Activated CD8-positive, alpha-beta memory T cell treated with anti-CD3 and anti-CD28 coated beads, Interleukin-2, amount 50 U/mL, for 4 hours (primary cell): ENCODE results near the gene CD68.
"Not testable (repeated sequence)": the region's sequence is repeated elsewhere in the genome, so short reads cannot be mapped to it uniquely, and the experiment has no call there.

Source experiments
- DNase-seq: peaks from one replicate; pipeline ENCODE4 v3.0.0-alpha.2; 2020

Gene CD68

DNA sequence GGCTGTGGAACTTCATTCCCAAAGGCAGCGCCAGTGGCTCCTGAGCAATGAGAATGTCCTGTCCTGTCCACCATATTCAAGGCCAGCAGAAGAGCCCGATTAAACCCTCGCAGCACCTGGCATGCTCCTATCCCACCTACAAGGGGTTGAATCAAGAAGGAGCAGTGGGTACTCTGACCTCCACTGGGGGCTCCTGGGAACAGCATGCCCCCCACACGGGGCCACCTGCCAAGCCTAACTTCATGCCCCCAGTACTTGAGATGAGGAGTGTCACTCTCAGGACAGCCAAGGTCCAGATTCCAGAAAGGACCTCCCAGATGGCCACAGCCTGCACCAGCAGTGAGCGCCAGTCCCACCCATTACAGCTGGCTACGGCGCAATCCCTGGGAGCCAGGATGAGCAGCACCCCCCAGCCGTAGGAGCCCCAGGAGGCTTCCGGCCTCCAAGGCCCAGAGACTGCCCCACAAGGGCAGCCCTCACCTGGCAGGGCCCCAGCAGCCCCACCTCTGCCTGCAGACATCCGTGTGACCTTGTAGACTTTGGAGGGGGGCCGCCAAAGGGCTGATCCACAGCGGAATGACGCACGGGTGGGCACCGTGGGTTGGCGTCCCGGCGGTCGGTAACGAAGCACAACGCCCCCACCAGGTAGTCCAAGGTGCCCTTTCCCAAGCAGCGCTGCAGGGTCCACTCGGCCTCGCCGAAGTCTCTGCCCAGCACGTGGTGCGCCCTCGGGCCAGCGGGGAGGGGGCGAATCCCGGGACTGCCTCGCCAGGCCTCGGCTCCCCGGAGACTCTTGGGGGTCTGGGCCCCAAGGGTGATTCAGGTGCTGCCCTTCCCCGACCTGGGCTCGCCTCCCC lies 3.2 kb downstream of the CD68 start:
- no peak for DNase-seq

DNA sequence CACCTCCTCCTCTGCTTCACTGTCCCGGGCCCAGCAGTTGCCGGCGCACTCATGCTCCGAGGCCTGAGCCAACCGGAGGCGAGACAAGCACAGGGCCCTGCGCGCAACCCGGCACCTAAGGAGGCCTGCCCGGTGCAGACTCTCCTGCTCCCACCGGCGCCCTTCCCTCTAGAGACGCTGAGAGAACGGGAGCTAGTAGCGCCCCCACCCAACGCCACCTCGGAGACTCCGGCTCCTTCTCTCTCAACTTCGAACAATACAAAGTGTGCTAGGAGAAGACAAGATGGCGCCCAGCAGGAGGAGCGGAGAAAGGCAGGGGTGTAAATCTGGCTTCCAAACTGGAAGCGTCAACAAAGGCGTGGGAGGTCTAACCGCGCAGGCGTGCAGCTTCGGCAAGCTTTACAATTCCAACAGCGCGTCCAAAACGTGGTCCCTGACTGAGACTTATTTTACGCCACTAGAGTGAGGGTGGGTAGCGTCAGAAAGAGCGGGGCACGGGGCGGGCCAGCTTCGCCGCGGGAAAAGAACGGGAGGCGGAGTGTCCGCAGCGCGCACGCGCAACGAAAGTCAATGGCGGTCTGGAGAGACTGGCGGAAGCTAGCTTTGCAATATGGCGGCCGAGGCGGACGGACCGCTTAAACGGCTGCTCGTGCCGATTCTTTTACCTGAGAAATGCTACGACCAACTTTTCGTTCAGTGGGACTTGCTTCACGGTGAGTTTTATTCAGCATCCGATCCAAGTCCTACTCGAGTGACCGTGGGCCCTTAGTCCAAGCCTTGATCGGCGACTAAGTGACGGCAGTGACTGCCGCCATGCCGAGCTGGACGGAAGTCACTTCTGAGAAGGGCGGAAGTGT lies 4.0 kb downstream of the CD68 start, which contains the start of gene MPDU1:
Gene MPDU1, plus strand, starts transcription at position 600 of the 857 bp plus-strand sequence. Its CDS starts 11 bp downstream, at position 611.
- DNase-seq = peak; percentile 93

DNA sequence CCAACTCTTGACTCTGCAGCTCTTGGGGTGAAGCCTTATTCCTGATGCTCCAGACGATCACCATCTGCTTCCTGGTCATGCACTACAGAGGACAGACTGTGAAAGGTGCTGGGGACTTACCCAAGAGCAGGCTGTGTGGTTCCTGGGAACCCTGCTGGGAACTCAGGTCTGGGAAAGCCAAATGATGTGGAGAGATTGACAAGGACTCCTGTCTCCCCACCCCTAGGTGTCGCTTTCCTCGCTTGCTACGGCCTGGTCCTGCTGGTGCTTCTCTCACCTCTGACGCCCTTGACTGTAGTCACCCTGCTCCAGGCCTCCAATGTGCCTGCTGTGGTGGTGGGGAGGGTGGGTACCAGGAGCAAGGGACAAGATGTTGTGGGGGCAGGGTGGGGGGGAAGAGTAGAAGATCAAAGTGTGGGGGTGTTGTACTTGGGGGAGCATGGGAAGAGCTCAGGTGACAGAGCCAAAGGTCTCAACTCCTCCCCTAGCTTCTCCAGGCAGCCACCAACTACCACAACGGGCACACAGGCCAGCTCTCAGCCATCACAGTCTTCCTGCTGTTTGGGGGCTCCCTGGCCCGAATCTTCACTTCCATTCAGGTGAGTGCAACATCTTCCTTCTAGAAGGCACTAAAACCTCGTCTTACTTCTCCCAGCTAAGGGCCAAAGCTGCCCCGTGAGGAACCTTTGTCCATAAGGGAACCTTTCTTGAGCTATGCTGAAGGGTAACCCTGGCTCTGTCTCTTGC lies 7.4 kb downstream of the CD68 start:
- no peak for DNase-seq

DNA sequence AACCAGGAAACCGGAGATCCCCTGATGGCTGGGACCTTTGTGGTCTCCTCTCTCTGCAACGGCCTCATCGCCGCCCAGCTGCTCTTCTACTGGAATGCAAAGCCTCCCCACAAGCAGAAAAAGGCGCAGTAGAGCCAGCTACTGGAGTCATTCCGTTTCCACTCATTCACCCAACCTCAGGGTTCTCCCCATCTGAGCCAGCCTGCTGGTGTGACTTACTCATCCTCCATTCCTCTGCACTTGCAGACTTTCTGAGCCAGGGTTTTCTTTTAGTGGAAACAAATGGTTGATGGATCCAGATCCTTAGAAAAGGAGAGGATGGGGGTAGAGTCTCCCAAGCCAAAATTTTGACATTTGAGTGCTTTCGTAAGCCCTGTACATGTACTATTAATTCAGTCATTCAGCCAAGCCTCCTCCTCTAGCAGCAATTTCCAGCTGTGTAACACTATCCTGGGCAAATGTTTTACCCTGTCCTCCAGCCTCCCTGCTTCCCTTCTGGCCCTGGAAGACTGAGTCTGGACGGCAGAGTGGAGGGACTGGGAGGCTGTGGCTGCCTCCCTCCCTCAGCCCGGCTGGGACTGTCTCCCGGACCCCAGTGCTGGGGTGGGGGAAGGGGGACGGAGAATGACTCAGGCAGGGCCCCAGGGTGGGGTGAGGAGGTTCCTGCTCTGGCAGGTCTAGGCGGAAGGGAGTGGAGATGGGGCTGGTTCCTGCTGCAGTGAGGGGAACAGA lies 8.1 kb downstream of the CD68 start:
- DNase-seq = no peak

DNA sequence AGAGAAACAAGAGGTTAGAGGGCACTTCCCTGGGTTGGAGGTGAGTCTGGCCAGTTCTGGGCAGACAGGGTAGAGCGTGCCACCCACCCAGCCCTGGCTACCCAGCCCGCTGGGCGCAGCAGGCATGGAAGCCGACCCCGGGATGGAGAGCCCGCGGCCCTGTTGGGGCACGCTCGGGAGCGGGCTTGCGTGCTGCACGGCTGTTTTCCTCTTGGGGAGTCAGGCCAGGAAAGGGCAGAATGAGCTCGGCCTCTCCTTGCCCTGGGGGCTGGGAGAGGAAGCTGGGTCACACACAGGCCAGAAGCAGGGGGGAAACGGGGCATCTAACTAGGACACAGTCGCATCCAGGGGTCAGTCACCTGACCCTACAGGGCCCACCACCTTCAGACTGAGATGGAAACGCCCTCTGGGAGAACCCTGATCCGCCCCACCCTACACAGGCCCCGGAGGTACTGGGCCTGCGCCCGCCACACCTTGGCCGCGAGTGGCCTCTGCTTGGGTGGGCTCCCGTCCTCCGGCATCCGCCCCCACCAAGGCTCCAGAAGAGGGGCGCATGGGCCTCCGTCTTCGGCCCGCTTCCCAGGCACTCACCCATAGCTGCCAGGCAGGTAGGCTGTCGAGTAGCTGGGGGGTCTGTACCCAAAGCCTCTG lies 9.2 kb downstream of the CD68 start:
- no peak for DNase-seq

DNA sequence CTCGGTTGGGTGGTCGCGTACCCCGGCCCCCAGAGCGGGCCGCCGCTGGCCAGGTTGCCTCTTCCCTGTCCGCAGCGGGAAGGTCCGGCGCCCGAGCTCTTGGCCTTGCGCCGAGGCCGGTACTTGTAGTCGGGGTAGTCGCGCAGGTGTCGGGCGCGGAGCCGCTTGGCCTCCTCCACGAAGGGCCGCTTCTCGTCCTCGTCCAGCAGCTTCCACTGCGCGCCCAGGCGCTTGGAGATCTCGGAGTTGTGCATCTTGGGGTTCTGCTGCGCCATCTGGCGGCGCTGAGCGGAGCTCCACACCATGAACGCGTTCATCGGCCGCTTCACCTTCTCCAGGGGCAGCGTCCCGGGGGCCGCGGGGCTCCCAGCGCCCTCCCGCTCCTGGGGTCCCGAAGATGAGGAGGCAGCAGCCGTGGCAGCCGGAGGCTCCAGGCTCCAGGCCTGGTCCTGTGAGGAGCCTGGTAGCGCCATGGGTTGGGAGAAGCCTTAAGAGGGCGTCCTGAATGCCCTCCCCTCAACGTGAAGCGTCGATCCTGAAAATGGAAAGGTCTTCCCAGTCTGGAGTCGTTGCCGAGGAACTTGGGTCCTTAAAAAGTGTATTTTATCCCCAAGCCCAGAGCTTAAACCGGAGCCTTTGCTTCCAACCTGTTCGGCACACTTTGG lies 9.9 kb downstream of the CD68 start:
- DNase-seq = peak; percentile 73

DNA sequence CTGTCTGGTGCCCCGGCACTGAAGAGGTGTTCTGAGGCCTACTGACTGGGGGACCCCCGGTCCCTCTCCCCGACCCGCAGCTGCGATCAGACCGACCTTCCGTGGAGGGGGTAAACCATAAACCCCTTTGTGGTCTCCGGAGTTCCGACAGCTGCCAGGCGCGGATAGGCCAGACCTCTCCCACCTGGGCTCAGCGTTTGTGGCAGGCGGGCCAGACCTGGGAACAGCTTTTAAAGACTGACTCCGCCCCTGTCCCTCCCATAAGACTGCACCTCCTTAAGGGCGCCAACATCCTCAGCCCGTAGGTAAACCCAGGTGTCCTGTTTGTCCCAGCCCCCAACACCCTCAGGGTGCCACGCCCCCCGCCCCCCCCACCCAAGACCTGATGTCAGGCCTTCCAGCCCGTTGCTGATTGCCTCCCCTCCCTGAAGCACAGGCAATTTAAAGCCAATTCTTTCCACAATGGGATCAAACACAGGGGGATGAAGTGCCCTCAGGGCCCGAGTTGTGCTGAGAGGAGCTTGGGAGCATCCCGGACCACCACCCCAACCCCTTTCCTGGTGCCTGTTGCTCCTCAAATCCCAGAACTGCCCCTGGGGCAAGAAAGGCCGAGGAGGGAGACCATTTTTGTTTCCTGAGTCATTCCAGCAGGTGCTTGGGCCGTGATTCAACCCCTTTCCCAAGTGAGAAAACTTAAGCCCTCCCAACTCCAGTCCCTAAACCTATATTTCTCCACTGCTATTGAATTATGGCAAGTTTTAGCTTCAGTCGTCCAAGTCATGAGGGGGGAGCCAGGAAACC lies 10.7 kb downstream of the CD68 start, which contains the start of gene SOX15:
Gene SOX15, minus strand, starts transcription at position 204 of the 801 bp plus-strand sequence. CDS start 418 bp downstream, outside the sequence.
- DNase-seq = no peak

DNA sequence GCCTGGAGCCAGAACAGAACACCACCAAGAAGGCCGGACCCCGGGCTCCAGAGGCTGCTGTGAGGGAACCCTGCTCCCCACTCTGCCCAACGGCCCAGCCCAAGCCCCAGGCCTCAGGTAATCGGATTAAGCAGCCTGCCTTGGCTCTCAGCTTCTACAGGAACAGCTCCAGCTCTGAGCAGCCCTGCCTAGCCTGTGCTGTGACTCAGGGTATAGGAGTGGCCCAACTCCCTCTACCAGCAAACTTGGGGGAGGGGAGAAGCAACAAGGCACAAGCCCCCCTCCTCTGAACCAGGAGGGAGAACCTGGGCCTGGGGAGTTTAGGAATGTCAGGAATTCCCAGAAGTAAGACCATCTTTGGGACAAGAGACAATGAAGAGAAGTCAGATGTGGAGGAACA lies 11.3 kb downstream of the CD68 start:
- no peak for DNase-seq

DNA sequence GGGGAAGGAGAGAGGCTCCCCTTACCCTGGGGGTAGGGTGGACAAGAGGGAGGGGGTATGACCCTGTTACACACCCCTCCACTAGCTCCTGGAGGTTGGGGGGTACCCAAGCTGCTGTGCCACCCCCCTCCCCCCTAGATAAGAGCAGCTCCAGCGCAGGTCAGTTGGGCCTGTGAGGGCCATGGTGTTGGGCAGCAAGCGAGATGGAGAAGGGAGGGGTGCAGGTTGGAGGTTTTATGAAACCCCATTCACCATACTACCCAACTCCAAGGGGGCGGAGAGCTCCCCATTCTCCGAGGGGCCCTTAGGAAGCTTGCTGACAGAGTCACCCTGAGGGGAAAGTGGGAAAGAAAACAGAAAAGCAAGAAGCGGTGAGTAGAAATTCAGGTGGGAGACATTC lies 12.2 kb downstream of the CD68 start:
- no peak for DNase-seq

DNA sequence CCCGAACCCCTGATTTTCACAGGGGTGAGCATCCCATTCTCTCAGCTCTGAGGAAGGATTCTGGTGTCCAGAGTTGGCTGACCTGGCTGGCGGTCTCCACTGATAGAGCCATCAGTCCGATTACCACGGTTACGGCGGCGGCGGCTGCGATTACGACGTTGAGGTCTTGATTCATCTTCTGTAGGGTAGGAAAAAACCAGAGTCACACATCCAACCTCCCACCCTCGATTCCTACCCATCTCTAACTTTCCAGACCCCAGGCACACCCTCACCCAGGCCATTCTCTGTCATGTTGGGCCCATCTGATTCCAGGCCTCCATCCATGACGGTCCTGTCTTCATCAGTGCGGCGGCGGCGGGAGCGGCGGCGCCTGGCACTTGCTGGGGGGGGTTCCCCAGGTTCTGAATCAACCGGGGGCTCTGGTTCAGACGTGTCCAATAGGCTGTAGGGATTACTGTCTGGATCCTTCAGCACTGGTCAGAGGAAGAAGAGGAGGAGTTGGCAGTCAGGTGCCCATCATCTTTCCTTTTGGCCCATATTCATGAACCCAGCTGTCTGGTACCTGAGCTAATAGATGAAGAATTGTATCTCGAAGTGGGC lies 13.1 kb downstream of the CD68 start:
- DNase-seq = no peak

DNA sequence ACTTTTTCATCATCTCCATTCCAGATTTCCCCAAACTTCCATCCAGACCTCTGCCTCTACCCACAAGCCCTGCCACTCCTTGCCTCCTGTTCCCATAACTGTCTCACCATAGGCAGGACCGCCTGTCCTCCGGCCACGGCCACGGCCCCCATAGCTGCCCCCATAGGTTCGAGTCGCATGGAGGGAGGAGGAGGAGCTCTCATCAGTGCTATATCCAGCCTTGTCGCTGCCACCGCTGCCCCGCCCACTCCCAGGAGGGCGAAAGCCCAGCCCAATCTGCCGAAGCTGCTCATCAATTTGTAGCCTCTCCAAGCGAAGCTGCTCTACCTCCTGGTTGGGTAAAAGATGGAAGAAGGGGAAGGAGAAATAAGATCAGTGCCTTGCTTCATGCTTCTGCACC lies 13.9 kb downstream of the CD68 start:
- DNase-seq = no peak

DNA sequence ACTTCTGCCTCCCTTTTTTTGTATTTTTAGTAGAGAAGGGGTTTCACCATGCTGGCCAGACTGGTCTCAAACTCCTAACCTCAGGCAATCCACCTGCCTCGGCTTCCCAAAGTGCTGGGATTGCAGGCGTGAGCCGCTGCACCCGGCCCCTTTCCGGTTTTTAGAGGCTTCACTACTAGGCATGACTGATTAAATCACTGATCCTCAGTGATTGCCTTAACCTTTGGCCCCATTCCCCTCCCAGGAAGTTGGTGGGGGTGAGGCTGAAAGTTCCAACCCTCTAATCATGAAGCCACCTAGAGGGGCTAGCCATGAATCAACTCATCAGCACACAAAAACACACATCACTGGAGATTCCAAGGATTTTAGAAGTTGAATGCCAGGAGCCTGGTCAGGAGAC lies 18.1 kb downstream of the CD68 start:
- DNase-seq = not testable (repeated sequence)

DNA sequence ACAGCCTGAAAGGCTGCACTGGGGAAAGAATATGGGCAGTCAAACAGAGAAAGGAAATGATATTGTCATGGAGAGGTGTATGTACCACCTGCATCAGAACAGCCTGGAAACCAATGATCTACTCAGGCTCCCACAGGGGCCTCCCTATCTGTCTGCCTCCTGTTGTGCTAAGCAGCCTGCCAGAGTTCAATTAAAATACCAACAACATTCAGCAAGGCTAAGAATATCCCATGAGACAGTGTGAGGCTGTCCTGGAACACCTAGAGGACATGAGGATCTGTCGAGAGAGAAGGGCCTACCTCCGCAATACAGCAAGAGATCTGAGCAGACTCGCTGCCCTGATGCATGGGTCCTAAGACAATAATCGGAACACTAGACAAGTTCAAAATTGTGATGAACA lies 26.8 kb downstream of the CD68 start:
- DNase-seq = no peak

DNA sequence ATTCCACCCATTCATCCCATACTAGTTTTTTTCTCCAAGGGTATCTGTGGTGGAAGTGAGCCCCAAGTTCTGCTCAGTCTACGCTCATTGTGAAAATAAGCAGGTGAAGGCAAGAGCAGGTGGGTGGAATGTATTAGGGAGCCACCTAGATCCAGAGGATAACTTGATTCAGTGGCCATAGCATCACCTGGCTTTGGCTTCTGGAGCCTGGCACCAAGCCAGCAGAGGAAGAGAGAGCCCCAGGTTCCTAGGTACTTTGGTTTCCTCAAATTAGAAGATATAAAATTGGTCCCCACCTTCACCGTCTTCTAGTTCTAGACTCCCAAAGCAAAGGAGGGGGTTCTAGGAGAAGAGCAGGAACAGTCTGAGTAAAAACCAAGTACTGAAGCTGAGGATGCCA lies 31.2 kb downstream of the CD68 start:
- DNase-seq = no peak

DNA sequence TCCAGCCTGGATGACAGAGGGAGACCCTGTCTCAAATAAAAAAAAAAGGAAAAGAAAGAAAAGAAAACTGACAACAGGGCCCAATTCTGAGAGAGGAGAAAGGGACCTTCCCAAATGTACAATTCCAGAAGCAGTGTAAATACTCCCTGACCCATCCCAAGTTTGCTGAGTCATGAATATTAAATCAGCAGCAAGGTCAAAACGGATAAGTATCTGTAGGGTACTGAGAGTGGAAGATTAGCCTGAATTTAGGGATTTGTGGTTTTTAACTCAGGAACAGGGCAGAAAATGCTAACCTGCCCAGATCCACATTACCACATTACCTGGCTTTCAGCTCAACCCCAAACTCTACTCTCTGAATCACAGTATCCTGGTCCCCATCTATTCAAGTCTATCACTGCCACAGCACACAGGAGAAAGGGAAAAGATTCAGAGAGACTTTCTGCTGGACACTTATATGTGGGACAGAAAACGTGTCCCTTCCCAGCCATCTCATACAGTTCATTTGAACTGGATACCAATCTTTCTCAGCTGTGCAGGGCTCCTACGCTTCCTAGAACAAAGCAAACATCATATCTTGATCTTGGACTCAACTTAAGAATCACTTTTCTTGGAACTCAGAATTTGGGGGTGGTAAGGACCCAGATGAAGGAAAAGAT lies 32.3 kb downstream of the CD68 start:
- no peak for DNase-seq

DNA sequence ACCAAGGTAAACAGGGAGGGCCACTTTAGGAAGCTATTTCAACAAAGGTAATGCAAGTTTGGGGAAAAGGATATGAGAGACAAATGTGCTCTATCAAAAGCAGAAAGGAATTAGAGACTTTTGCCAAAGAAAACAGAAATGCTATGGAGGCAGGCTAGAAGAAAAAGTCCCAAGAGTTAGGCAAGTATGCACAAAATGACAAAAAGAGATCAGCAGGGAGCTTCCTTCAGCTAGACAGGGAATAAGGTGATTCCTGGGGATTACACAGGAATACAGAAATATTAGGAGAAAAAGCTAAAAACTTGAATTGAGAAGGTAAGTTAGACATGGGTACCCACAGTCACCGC lies 32.8 kb downstream of the CD68 start:
- no peak for DNase-seq

DNA sequence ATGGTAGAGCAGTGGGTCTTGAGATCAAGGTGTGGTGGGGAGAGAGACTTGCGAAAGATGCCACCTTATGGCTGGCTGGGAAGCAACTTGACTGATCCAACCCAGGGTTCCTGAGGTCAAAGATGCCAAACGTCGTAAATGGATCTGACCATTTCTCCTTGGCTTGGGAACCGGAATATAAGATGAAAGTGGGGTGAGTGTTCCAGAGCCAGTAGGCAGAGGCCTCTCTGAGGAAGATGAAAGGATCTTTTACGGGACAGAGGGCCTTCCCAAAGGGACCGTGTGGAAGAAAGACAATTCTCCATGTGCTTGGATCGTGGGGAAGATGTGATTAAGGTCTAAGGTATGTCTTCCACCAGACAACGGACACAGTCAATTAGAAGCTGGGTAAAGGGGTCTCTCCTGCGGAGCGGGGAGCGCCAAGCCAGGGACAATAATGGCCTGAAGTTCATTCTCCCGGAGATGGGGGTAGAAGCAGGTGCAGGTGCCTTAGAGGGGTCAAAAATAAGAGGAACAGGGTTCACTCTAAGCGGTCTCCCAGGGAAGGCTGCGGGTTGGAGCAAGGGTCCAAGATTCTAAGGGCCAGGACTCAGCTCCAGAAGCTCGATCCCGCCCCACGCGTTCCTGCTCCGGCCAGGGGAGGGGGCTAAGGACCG lies 34.5 kb downstream of the CD68 start:
- DNase-seq = no peak

DNA sequence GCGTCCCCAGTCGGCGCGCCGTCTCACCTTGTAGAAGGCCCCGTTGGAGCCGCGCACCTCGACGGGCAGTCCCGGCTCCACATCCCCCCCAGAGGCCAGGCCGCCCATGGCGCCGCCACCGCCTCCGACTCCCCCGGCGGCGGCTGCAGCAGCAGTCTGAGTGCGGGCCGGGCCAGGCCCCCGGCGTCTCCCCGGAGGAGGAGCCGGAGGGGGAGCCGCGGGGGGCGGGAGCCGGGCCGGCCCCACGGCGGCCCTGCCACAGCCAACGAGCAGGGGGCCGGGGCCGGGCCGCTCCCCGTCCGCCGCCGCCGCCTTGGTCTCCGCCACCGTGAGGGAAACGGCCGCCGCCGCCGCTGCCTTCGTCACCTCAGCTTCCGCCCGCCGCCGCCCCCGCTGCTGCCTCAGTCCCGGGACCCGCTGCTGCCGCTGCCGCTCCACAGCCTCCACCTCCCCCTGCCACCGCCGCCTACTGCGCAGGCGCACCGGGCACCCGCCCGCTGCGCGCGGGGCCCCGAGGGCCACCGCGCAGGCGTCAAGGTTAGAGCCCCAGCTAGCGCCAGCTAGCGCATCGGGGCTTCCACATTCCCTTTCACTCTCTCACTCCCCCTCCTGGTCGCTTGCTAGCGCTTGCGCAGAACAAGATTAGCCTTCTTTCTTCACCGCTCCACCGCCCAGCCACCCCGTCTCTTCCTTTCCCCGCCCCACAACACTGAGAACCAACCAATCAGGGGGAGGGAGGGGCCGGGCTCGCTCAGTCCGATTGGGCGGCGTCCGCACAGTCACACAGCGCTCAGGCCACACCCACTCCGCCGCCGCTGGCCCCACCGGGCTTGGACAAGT lies 35.2 kb downstream of the CD68 start, which contains the start of gene FXR2:
Gene FXR2, minus strand, starts transcription at position 473 of the 840 bp plus-strand sequence. Its CDS starts 365 bp downstream, at position 108.
- peak; percentile 95 for DNase-seq
